GM18499 (cell line): ENCODE data around the gene CDH4.
"Not testable (repeated sequence)": the region's sequence is repeated elsewhere in the genome, so short reads cannot be mapped to it uniquely, and the experiment has no call there.

Experiments
- ATAC-seq: cut with Tn5 transposase; IDR thresholded peaks from one replicate; pipeline ENCODE4 v1.9.1; 2021; ENCODE audit warnings: moderate number of reproducible peaks; ENCODE audit not compliant: insufficient read depth, unreplicated experiment

The CDH4 gene

DNA sequence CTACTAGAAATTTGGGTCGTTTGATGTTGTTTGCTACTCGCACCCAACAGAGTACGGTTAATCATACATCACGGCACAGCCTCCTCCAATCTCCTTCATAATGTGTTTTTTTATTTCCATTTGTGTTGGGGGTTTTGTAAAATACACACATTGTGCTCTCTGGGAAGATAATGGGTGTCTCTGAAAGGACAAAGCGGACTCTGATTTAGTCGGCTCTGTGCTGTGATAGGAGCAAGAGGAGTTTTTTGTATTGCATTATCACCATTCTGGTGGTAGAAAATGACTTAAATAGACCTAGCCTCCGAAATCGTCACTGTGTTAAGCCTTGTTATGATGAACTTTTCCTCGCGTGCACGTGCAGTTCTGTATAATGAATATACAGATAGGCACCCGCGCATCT lies 196.3 kb downstream of the CDH4 start:
- ATAC-seq = no peak

DNA sequence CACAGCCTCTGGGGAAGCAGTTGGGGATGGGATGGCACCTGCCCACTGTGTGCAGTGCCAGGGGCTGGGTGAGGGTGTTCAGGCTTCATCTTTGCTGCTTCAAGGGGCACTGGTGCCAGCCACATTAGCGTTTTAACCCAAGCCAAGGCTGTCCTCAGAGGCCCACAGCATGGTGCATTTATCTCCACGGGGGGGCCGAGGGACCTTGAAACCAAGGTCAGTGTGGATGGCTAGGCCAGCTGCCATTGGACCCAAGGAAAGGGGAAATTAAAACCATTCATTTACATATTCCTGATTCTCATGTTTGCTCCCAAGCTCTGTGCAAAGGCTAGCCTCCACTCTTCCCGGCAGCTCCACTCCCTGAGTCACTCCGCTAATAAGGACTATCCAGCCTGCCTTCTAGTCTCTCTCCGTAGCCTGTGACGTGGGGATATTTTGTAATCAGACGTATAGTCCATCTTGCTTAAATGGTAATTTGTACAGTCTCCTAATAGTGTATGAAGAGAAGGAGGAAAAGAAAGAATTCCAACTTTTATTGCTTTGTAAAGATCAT lies 197.1 kb downstream of the CDH4 start:
- ATAC-seq = no peak

DNA sequence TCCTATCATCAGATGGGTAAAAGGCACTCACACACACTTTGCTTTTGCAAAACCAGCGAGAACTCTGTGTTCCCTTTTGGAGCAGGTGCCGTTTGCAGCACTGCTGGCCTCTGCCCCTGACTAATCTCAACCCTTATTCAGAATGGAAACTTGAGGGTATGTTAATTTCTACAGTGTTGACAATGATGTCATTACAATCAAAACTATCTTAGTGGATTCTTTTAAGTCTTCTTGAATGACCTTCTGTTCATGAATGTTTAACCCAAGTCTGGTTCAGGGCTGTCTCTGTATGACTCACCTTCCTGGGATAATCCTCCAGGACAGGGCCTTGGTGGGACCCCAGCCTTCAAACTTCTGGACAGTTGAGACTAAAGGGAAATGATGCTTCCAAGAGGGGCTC lies 197.9 kb downstream of the CDH4 start:
- ATAC-seq = no peak

DNA sequence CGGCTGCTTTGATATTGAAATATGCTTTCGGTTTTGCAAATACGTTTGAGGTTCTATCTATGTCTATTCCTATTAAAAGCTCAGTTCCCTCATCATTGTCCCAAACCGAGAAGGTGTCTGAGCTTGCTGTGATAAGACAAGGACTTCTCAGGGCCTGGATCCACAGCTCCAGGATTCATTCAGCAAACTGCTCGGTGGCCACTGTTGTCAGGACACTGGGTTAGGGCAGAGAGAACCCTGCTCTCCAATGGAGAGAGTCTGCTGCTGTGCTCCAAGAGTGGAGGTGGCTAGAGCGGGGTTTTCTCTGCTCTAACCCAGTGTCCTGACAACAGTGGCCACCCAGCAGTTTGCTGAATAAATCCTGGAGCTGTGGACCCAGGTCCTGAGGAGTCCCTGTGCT lies 198.5 kb downstream of the CDH4 start:
- no peak for ATAC-seq

DNA sequence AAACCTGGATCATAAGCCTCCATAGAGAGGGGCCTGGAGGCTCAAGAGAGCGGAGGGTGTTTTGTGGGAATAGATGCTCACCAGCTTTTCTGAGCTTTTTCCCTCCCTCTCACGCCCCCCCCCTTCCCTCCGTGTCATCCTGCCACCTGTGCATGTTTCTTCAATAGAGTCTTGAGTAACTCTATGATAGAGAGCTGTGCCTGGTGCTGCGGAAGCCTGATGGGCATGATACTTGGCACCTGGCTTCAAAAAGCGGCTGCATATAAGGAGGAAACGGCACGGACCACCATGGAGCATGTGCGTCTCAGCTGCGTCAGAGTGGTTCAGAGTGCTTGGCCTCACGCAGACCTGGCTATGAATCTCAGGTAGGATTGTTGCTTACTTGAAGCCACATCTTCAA lies 198.9 kb downstream of the CDH4 start:
- no peak for ATAC-seq

DNA sequence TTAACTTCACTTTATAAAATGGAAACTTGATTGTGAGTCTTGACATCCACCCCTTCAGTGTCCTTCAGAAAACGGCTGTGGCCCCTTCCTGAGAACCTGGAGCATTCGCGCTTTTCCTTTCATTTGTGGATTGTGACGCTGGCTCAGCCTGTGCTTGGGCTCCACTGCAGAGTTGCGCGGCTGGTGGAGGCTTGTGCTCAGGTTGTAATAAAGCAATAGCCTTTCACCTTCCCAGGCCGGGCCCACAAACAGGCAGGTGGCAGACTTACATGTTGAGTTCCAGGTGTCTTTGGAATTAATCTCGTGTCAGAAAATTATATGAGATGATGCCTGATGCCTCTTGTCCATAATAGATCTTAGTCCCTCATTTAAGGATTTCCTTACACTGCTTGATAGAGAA lies 199.9 kb downstream of the CDH4 start:
- no peak for ATAC-seq

DNA sequence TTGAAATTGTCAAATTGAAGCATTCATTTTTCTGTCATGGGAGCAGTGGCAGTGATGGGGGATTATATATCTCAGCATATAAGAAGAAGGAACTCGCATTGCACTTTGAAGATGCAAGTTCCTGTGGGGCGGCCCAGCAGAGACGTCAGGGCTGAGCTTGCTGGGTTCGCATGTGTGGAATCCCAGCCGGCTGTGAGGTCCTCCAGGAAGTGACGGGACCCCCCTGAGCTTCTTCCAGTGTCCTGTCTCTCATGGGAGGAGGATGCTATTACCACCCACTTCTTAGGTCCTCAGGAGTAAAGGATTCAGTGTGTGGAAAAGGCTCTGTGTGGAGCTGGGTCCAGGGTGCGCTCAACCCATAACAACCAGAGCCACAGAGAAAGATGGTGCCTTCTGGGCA lies 201.2 kb downstream of the CDH4 start:
- no peak for ATAC-seq

DNA sequence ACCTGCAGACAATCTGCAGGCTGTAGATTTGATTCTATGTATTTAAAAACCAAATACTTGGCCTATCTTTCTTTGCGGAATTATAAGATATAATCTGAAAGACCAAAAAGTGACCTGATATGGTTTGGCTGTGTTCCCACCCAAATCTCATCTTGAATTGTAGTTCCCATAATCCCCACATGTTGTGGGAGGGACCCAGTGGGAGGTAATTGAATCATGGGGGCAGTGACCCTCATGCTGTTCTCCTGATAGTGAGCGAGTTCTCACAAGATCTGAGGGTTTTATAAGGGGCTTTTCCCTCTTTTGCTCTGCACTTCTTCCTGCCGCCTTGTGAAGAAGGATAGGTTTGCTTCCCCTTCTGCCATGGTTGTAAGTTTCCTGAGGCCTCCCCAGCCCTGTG lies 201.6 kb downstream of the CDH4 start:
- ATAC-seq = not testable (repeated sequence)

DNA sequence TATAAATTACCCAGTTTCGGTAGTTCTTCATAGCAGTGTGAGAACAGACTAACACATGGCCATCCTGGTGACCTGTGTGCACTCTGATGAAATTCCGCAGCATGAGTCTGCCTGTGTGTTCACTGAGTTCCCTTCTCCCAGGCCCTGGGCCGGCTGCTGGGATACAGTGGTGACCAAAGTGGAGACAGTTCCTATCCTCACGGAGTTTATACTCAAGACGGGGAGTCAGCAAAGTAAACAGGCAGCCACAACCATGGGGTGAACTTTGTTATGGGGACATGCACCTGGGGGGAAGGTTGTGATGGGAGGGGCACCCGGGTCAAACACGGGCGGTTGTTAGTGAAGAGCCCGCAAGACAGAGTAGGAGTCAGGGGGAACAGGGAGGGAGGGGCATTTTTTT lies 202.0 kb downstream of the CDH4 start:
- no peak for ATAC-seq

DNA sequence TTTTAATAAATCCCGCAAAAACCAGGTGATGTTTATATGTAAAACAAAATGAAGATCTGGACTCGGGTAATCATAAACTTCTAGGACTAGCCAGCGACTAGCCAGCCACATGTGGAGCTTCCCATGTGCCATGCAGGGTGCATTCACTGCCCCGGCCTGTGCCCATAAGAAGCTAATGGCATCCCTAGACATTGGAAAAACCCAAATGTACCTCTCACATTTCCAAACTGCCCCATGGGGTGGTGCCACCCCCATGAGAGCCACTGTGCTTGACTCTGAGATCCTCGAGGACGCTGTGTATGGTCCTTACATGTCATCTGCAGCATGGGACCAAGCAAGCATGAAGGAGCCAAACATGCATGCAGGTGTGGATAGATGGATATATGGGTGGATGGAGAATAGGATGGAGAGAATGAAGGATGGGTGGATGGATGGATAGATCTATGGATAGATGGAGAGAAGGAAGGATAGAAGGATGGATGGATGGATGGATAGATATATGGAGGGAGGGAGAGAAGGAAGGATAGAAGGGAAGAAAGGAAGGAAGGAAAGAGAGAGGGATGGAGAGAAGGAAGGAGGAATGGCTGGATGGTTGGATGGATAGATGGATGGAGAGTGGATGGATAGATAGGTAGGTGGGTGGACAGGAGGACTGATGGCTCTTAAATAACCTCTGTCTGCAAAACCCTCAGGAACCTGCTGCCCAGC lies 203.6 kb downstream of the CDH4 start:
- no peak for ATAC-seq

DNA sequence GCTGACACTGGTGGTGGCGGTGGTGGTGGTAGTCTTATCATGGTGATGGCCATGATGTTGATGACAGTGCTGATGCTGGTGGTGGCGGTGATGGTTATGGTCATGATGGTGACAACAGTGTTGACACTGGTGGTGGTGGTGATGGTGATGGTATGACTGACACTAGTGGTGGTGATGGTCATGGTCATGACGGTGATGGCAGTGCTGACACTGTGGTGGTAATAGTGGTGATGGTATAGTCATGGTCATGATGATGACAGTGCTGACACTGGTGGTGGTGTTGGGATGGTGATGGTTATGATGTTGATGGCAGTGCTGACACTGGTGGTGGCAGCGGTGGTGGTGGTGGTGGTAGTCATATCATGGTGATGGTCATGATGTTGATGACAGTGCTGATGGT lies 205.7 kb downstream of the CDH4 start:
- ATAC-seq = no peak

DNA sequence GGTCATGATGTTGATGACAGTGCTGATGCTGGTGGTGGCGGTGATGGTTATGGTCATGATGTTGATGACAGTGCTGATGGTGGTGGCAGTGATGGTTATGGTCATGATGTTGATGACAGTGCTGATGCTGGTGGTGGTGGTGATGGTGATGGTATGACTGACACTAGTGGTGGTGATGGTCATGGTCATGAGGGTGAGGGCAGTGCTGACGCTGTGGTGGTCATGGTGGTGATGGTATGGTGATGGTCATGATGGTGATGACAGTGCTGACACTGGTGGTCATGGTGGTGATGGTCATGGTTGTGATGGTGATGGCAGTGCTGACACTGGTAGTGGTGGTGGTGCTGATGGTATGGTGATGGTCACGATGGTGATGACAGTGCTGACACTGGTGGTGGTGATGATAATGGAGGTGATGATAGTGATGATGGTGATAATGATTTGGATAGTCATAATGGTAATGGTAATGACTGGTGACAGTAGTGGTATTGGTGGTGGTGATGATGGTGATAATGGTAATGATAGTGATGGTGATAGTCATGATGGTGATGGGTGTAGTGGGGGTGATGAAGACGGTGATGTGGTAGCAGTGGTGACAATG lies 206.2 kb downstream of the CDH4 start:
- no peak for ATAC-seq

DNA sequence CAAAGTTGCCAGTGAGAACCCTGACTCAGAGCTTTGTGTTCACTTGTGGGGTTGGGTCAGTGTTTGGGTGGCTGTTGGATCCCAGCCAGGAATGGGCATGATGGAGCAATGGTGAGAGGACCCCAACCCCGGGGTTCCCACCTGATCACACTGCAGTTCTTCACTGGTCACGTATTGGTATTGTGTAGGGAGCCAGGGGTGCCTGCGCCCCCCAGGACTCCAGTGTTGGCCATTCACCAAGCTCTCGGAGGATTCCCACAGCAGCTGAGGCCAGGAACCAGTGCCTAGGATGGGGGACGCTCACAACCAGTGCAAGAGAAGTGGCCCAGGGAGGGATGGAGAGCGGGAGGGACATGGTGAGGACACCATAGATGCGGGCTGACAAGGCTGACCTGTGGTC lies 207.2 kb downstream of the CDH4 start:
- ATAC-seq = no peak

DNA sequence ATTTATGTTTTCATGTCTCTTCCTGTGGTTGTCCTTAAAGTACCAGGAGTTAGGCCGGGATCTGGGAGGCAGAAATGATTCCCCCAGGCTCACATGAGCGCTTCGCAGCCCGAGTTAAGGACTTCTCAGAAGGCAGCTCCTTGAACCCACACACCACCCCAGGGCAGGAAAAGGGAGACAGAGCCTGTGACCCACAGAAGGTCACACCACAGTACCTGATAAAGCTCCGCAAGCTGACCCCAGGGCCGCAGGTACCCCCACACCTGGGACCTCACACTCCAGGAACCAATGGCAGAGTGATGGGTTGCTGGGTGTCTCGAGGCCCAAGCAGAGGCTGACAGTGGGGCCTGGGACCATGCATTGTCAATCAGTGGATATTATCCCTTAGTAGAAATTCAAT lies 207.6 kb downstream of the CDH4 start:
- no peak for ATAC-seq

DNA sequence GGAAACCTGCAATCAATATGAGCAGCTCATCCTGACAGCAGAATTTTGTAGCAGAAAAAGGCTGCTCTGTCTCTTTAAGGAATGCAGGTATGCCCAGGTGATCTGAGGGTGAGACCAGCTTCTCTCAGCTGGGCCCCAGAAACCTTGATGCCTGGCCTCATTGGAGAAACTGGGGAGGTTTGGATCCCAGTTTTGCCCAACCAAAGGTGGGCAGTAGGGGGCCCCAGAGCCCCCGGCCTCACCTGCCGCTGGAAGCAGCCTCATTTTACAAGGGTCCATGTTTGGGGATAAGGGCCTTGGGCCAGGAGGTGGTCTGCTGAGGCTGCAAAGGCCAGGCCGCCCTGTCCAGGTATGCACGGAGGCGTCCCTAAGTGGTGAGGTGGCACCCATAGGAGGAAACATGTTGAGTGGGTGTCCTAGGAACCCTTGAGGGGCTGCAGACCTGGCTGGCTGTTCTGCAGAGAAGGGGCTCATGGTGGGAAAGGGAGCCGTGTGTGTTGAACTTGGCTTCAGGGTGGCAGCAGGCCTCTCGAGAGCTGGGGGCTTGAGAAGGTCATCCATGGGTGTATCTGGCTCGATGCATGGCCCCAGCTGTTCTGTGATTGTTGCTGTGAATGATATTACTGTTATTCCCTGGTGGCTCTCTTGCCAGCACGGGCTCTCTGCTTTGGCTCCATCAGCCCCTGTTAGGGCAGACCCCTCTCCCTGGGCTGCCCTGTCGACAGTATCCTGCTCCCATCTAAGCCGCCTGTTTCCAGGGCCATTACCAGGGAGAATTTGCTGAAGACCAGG lies 208.4 kb downstream of the CDH4 start:
- no peak for ATAC-seq

DNA sequence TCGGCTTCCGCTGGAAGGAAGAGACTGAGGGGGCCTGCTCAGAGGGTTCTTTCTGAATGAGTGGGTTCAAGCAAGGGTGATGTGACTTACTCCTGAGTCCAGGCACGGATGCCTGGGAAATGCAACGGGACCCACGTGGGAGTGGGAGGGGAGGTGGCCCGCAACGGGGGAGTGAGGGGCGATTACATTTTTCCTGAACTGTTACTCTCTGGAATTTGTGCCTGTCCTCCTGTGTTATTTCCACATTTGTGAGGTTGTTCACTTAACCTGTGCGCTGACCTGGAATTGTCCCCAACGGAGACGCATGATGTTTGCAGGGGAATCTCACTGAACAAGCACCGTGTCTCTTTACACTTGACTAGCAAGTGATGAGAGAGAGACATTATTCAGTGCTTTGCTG lies 209.4 kb downstream of the CDH4 start:
- no peak for ATAC-seq

DNA sequence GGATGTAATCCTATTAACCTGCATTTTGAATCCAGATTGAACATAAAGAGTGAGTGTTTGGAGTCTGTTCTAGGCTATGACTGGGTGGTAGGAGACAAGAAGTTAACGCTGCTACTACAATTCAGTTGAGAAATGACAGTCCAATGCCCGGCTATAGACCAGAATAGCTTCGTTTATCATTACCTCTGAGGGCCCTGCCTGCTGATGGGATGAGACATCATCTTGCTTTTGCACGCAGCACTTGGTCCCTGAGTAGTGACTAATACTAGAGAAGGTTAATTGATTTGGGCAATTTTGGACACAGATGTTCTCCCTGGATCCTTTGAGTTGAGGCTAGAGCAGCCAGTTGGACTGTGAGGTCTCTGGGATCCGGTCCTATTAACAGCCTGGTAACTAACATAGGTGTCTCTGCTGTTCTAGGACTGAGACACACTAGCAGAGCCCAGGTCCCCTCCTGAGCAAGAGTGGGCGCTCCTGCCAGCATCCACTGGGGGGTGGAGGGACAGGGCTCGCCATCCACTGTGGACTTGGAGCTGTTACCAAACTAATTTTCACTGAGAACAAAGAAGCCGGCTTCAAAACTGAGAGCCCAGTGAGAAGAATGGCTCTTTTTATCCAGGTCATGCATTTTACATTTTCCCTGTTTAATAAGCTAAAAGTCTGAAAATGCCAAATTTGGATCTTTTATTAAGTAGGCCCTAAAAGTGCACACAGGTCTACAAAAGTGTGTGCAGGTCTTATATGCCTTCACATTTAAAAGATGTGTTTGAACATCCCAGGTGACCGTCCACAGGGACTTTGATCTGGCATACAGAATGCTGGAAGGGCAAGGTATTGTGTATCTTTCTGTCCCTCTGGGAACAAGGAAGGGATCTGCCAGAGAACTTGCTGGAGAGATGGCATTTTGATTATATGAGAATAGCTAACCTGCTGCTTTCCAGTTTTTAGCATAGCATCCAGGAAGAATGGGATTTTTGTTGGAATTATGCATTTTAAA lies 212.5 kb downstream of the CDH4 start:
- no peak for ATAC-seq

DNA sequence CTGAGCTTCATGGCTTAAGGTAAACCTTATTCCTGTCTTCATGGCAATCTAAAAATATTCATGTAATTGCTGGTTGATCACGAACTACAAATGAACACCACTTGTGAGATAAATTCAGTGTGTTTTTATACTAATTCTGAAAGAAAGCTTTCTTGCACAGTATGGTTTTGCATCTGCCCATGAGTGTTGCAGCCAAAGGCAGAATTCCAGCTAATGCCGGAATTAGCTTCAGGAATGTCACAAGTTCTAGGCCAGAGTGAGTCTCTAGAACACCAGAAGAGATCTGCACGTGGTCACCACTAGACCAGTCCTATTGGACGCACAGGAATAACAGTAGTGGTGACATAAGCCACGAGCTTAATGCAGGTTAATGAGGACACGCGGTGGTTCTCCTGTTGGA lies 223.7 kb downstream of the CDH4 start:
- ATAC-seq = no peak

DNA sequence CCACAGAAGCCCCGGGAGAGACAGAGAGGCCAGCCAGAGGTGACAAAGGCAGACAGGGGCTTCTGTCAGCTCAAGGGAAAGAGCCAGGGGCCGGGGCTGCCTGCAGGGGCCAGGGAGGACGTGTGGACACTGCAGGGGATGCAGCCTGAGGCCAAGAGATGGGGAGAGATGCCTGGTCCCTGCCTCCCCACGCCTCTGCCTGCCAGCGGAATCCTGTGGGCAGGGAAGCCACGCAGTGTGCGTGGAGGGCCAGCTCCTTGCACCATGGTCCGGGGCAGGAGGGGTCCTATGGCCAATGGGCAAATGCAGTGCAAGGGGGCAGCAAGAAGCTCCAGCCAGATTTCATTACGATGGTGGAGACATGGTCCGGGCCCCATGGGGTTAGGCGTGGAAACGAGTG lies 224.9 kb downstream of the CDH4 start:
- ATAC-seq = no peak

DNA sequence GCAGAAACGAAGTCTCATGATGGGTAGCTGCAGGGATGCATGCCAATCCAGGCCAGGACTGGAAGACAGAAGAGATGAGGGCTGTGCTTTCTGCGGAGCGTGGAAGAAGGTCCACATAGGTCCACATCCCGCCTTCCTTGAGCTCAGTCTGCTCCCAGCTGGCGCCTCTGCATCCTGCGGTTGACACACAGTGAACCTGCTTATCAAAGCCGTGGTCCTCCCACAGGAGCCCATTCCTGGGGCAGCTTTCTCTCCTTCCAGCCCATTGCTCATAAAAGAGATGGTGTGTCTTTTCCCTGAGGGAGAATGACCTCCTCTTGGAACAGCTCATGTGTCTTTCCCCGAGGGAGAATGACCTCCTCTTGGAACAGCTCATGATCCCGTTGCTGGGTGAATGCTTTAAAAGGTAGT lies 225.4 kb downstream of the CDH4 start:
- ATAC-seq = no peak
